ENCODE data around the gene FAM13A.

FAM13A gene

DNA sequence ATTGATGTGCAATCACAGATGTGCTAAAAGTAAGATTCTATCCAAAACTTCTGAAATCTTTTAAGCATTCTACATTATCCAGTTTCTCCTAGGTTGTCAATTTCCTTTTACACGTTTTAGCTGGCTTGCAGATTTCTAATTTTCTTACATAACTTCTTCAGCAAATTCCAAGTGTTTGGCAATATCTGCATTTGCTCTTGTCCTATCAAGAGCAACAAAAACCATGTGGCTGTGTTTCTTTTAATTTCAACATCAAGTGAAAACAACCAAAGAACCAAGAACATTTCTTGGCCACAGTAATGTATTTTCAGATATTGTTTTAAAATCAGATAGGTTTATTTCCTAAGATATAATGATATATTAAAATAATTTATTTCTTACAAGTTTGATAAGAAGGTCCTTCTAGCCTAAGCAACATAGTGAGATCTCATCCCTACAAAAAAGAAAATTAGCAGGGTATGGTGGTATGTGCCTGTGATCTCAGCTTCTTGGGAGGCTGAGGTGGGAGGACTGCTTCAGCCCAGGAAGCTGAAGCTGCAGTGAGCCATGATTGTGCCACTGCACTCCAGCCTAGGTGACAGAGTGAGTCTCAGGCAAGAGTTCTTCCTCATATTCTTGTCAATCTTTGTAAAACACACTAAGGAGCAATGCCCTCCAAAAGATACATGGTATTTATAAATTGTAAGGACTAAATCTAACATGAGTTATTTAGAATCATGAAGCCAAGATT is 228.0 kb downstream of the FAM13A start:
- DNase-seq = no peak

DNA sequence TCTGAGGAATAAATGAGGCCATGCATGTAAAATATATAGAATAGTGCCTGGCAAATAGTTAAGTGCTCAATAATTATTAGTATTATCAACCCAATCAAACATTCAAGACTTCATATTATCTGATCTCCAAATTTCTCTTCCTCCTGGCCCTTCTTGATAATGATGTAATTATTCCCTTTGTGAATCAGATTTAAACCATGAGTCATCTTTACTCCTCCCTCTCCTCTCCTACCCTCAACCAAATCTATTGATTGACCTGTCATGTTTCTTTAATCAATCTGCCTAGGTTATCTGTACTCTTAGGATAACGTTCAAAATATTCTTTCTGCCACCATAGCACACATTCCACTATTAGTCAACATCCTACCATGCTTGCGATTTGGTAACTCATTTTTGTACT is 229.5 kb downstream of the FAM13A start:
- DNase-seq = no peak

DNA sequence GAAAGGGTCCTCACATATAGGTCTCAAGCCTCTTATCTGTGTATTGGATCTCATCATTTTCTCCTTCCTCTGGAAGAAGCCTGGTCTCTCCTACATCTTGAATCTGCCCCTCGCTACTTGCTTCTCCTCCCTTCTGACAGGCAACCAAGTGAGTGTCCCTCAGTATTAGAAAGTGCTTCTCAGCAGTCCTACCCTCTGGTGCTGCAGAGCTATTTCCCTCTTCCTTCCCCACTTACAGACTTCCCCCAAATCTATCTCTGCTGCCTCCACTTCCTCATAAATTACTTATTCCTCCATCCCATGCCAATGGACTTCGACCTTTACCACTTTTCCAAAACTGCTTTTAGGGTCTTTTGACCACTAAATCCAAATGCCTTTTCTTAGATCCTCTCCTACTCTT is 230.2 kb downstream of the FAM13A start:
- no peak for DNase-seq

DNA sequence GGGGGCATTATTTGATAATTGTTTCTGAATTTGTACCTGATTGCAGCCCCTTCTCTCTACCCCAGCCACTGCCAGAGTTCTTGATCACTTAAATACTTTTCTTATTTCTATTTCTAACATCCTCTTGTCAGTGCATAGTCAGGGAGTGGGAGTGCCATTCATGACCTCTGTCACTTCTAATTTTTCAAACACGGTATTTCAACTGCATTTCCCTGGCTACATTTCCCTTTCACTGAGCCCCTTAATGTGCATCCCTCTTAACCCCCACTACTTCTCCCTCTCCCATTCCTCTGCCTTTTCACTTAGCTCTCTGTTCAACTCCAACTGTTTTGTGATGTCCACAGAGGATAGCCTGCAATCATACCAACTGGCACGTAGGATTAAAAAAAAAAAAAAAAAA is 231.1 kb downstream of the FAM13A start:
- DNase-seq = no peak

DNA sequence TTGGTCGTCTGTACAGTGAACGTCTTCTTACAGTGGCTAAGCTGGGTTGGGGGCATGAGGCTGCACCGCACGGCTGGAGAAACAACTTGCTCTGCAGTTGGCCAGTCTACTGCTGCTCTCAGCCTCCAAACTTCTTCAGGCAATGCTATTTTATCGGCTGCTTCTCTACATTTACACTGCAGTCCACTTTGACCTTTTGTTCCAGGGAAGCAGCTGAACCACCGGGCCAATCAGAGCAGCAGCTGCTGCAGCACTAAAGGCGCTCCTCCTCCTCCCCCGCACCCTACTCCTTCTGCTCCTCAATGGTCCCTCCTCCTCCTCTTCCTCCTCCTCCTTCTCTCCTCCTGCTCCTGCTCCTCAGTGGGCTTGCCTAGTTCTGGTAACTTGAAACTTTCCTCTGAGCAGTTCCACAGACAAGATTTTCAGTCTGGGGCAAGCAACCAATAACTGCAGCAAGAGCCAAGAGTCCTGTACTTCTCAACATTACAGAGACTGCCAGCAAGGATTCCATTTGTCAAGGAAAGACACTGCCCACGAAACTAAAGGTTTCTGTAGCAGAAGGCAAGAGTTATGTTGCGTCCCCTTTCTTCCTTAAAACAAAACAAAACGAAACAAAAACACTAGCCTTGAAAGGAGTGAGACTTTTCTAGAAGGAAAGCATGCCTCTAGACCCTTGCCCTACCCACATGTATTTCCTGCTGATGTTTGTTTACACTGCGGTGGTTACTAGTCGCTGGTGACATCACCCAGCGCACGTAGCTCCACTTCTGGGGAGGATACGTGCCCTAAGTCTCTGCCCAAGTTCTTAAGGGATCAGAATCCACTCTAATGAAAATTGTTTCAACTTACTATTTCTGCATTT is 233.7 kb downstream of the FAM13A start:
- DNase-seq = peak; percentile 87

DNA sequence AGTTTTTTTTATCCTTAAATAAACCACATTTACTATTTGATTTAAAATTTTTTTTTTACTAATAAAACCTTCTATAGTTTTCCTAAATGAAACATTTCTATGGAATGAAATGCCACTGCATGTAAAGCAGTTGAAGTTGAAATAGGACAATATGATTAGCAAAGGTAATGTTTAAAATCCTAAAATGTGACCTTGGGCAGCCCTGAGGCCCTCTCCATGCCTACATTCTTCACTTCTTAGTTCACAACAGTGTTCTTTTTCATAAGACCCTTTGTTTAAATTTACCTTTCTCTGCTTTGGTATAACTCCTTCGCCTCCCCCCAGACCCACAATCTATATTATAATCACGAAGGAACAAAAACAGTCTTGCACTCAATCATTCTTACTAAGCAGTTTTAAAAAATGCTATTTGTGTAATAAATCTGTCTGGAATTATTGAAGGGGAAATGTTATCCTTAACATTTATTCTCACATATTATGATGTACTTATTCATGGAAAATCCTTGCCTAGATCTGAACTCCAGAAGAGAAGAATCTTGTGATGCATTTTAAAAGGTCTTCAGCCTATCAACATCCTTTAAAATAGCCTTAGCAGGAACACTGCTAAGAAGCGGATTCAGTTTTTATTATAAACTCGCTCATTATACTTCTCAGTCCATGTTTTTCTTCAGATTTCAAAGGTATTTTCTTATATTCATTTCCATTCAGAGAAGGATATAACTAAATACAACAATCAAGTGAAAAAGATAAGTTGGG is 234.8 kb downstream of the FAM13A start:
- DNase-seq = no peak

DNA sequence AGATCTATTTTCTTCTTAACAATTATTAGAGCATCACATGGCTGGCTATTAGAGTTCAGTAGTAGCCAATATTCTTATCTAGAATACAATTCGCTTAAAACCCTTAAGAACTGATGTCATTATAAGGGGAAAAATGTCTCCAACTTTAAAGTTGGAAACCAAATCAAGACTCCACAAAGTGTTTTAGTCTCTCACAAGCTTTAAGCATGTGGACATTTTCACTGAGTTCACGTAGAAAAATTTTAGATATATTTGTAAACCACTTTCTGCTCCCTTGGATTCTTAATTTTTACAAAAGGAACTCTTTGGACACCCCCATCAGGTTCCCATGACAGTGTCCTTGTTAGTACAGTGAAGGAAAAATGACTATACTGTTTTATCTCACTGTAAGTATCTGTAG is 235.5 kb downstream of the FAM13A start:
- DNase-seq = no peak

DNA sequence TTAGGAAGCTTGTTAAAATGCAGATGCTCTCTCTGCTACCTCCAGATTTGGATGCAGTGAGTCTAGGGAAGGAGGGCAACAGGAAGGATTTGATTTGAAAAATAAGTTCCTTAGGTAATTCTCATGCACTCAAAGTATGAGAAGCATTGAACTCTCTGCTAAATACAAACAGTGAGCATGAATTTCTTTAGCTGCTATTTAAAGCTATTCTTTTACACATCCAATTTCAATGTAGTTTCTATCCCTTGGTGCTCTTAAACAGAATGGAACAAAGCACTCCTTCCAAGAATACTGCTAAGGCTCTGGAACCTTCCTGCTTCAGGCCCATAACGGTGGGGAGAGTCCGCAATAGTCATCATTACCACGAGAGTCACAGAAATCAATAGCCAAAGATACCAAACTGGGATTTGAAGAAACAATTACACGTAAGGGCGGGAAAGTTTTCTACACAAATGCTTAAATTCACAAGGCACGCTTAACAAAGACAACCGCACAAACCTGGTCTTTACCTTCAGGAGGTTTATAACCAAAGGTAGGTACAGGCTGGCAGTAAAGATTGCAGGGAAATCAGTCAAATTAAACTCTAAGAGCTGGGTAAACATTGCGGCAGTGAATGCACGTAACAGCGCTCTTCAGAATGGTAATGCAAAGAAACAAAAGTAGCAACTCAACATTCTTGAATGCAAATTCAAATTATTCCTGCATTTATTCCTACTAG is 236.1 kb downstream of the FAM13A start:
- DNase-seq = no peak

DNA sequence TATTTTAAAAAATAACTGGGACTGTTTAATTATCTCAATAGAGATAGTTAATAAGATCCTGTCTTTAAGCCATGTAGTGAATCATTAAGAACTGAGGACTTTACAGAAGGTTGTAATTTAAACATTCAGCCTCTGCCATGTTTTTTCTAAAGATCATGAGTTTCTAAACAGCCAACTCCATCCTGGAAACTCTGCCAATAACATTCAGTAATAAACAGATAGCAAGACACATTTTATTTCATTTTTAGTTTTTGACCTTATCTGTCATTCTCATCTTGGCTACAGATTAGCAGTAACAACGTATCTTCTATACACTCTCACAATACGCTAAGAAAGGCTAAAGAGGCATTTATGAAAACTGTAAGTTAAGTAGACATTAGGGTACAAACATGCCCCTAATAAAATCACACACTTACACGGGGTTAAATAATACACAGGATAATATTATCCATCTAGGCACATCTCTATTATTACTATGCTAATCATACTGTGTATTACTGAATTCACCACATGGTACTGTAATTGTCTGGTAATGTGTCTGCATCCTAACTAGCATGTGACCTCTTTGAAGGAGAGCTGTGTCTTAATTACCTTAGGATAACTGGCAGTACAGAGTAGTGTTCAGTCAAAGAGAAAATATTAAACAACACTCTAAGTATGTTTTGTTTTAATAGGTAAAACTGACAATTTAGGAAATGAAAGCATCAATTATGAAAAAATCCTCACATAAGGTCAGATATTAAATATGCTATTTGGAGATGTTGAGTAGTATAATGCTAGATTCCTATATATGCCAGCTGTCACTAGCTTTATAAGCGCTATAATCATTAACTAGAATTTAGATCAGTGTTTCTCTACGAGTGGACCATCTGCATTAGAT is 236.9 kb downstream of the FAM13A start:
- no peak for DNase-seq

DNA sequence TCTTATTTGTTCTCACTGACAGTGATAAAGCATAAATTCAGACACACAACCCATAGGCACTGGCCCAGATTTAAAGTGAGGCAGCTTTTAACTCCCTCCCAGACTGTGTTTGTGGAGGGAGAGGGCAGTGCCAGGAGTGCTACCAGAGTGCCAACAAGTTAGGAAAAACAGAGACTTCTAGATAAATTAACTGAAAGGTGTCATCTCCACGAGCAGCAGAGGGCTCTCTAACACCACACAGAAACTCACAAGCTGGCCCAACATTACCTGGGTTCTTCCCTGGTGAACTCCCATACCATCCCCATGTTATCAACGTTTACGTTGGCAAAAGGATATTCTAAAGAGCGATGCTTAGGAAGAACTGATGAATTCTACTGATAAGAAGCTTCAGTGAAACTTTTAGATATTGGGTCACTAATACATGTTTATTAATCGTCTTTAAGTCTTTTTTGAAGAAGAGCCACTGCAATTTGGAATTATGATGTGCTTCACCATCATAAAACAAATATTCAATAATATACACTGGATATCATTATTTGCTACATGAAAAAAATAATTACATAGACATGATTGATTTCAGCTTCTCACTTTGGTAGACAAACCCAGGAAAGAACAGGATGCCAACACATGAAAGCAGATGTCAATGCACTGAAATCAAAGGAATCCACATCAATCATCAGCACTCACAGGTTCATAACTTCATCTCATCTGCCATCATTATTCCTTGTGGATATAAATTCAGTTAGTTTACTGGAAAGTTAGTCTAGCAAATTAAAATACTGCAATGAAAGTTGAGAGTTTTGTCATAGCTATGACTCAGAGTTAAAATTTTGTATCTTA is 238.1 kb downstream of the FAM13A start:
- DNase-seq = peak; percentile 66

DNA sequence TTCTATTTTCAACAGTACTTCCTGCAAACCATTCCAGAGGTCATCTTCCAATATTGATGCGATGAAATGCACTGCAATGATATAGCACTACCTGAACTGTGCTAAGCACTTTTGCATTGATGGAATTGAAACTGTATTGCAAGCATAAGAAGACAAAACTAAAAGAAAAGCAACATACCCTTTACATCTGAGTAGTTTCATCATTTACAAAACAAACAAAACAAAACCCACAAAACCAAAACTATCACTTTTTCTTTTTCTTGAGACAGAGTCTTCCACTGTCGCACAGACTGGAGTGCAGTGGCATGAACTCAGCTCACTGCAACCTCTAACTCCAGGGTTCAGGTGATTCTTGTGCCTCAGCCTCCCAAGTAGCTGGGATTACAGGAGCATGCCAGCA is 239.2 kb downstream of the FAM13A start:
- DNase-seq = no peak

DNA sequence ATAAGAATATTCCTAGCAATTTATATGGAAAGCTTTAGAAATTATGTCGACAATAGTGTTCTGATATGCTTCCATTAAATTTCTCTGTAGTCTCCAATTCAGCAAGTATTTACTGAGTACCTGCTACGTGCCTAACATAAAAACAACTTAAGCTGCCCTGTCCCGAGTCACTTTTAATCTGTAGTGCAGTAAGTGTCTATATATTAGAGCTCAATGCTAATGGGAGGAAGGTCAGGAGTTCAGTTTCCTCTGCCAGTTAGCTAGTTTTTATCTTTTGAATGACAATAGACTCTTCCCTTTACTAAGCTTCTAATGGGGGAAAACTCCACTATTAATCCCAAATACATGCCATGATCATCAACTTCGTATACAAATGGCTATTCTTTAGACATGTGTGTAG is 240.6 kb downstream of the FAM13A start:
- DNase-seq = no peak

DNA sequence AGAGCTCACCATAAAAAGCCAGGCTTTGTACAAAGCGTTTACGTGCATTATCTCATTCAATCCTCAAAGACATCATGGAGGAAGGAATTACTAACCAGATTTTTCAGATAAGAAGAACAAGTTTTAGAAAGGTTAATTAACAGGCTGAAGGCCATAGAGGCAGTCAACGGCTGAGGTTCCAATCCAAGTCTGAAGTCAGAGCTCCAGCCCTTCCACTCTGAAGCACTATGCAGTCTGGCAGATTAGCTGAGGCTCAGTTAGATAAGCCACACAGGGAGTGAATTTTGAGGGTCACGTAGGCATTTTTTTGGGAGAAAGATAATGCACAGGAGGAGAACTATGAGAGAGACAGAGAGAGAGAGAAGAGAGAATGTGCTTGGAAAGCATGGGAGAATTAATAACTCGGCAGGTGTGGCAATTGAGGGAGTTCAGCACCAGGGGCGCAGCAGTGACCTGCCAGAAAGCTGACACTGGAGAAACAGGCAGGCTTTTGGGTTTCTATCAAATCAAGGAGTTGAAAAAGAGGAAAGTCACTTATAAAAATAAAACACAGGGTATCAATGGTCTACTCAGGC is 242.9 kb downstream of the FAM13A start:
- DNase-seq = no peak

DNA sequence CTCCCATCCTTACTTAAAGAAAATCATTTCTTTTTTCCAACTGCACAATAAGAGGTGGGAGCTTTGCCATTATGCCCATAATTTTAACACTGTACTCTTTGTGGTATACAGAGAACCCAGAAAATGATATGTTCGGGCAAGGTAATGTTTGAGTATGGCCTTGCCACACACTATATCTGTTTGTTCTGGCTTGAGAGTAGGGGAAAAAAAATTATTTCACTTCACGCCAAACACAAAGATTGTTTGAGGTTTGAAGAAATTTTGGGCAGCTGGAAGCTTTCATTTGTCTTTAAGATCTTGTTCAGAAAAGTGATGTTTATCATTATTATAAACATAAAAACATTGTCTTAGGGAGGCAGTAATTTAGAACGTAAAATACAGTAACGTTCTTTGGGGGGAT is 244.0 kb downstream of the FAM13A start:
- DNase-seq = no peak

DNA sequence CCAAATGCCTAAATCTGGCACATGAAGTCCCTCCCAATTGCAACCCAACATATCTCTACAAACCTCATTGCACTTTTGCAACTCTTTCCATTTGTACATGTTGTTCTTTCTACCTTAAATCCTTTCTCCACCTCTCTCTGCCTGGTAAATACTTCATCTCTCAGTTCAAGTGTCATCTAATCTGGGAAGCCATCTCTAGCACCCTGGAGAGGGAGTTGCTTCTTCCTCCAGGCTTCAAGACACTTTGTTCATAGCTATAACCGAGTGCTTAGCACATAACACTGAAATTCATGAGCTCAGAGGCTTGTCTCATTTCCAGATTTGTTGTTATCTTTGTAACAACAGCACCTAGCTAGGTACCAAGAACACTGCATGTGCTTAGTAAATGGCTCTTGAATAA is 244.6 kb downstream of the FAM13A start:
- DNase-seq = no peak

DNA sequence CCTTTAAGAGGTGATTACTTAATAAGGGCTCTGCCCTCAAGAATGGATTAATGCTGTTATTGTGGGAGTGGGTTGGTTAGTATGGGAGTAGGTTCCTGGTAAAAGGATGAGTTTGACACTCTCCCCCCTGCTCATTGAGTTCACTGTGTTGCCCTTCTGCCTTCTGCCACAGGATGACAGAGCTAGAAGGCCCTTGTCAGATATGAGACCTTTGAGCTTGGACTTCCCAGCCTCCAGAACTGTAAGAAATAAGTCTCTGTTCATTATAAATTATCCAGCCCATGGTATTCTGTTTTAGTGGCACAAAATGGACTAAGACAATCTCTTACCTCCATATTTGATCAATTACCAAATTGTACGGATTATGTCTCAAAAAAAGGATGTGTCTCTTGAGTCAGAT is 245.1 kb downstream of the FAM13A start:
- DNase-seq = no peak

DNA sequence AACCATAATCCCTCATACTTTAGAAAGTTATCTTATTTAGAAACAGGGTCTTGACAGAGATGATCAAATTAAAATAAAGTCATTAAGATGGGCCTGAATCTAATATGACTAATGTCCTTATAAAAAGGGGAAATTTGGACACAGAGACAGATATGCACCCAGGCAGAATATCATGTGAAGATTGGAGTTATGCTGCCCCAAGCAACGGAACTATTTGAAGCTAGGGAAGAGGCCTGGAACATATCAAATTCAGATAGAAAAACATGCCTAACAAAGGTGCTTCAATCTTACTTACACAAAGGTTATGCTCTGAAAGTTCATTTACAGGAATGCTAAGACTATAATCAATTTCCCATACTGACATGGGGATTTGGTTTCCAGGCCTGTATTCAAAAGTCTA is 246.7 kb downstream of the FAM13A start:
- no peak for DNase-seq

DNA sequence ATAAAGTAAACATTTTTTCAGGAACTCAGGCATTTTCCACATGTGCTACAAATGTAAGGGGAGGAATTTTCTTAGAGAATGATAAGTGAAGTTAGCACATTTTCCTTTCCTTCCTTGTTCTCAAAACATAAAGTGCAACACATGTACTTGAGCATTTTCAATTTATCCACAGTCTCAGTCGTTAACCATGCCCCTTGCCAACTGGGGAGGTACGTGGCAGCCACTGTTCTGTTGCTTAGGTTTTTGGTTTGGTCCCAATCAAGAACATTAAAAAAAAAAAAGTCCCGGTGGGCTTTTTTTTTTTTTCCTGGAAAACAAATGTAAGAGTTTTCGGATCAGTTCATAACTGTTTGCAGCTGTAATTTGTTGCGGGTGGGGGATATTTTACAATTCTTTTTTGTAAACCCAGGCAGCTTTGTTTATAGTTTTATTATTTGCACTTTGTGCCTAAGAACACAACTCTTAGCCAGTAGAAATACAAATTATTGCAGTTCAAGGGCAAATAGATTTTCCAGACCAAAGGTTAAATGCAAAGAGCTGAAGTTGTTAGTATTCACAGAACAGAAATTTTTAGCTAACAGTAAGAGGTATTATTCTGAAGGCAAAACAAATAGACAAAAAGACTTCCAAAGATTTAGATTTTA is 247.3 kb downstream of the FAM13A start:
- no peak for DNase-seq

DNA sequence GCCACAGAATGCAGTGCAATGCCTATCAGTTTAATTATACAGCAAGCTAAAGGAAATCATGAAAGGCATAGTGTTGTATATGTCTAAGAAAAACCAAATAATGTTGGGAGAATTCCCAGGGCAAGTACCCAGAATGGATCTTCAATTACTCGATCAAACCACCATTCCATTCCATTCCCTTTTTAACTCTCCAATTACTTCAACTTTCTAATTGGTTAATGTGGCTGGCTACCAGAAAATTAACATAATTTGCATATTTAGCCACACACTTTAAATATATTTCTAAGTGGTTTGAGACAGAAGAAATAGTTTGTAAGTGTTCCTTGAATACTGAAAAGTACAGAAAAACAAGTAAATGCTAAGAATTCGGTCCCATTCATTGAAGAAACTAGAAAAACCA is 247.9 kb downstream of the FAM13A start:
- no peak for DNase-seq

DNA sequence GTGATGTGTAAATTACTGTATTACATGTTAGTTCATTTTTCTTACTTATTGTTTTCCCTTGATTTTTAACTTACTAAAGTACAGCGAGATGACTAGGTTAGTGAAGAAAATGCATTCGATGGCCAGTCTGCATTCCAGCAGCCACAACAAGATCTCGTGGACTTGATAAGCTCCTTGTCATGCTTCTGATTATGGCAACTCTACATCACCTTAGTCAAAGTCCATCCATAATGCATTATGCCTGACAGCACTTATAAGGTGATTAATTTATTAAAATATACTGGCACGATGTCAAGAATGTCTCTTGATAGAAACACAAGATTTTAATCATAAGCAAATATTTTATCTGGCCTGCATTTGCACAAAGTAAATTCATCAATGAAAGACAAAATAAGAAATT is 249.5 kb downstream of the FAM13A start:
- no peak for DNase-seq
